Measurements from ENCODE around the gene ECE2. TPM values are rescaled to one million over a fixed set of nuclear protein-coding genes. Genes with fewer than 3 reads are reported as not detected.

The ECE2 gene
- total and polyA plus RNA-seq, 4 donors, result not detected

GRCh38 chr3:184236033-184236410, 39.8 kb upstream of the ECE2 start (continued):
- TF ChIP-seq, protein P1, sequence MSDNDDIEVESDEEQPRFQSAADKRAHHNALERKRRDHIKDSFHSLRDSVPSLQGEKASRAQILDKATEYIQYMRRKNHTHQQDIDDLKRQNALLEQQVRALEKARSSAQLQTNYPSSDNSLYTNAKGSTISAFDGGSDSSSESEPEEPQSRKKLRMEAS (IDR thresholded peaks at IDR 0.05), result no peak
- no peak for TF ChIP-seq HNF4G (IDR thresholded peaks at IDR 0.05)
- no peak for TF ChIP-seq TAF1 (conservative IDR thresholded peaks at IDR 0.05)
- TF ChIP-seq ATF3 (IDR thresholded peaks at IDR 0.05), result no peak
- no peak for TF ChIP-seq FOXA1 (IDR thresholded peaks at IDR 0.05)
- no peak for TF ChIP-seq SP1 (IDR thresholded peaks at IDR 0.05)
- no peak for TF ChIP-seq RAD21 (IDR thresholded peaks at IDR 0.05)
- TF ChIP-seq YY1 (IDR thresholded peaks at IDR 0.05), result no peak
- no peak for TF ChIP-seq RXRA (IDR thresholded peaks at IDR 0.05)

DNA sequence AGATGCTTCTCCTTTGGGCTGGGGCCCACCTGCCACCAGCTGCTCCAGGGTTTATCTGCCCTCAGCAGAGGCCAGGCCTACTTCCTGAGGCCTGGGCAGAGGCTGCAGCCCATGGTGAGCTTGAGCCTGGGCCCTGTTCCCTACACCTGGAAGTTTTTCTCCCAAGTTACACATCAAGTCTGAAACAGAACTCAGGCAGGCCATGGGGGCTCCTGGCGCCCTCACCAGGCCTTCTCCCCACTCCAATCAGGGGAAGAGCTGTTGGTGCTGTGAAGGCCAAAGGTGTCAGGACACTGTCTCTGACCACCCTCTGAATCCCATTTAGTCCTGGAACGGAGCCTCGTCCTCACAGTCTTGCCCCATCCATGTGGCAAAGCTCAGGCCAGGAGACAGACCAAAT, 39.2 kb upstream of the ECE2 start:
- H3K4me3 ChIP-seq (ENCODE audit: low read depth in 1 of 3, low read length in 3 of 3), result no peak overlapping the region
- DNase-seq (ENCODE audit: low spot score), result no peak
- H3K27ac ChIP-seq (ENCODE audit: low read depth in 1 of 2, low read length in 2 of 2), result no peak overlapping the region
- 94% methylated on average over 3 of the region's 3 CpGs for WGBS
- H3K9me3 ChIP-seq (ENCODE audit: control insufficient read depth in 4 of 4, low read length in 3 of 4), result no peaks in the 10 kb centered on the region
- H3K9ac ChIP-seq (ENCODE audit: low read depth in 1 of 2, low read length in 2 of 2), result no peak overlapping the region
- peaks cover 4 to 6% (median 6%) of the 10 kb centered on the region in 4 donors for H3K4me1 ChIP-seq (ENCODE audit: control insufficient read depth in 4 of 4, insufficient read depth in 4 of 4, low read length in 3 of 4)
- no peaks in the 10 kb centered on the region for H3K36me3 ChIP-seq (ENCODE audit: control insufficient read depth in 4 of 4, insufficient read depth in 3 of 4, low read depth in 1 of 4, low read length in 3 of 4)
- peaks cover 0 to 5% (median 2%) of the 10 kb centered on the region in 4 donors for H3K27me3 ChIP-seq (ENCODE audit: control insufficient read depth in 4 of 4, insufficient read depth in 4 of 4, low read length in 3 of 4)
- no peak for TF ChIP-seq HNF4G (IDR thresholded peaks at IDR 0.05)
- TF ChIP-seq, protein P1 (IDR thresholded peaks at IDR 0.05), result no peak
- TF ChIP-seq FOXA1 (IDR thresholded peaks at IDR 0.05), result no peak
- no peak for TF ChIP-seq TAF1 (conservative IDR thresholded peaks at IDR 0.05)
- TF ChIP-seq ATF3 (IDR thresholded peaks at IDR 0.05), result no peak
- no peak for TF ChIP-seq SP1 (IDR thresholded peaks at IDR 0.05)
- TF ChIP-seq, protein P2, sequence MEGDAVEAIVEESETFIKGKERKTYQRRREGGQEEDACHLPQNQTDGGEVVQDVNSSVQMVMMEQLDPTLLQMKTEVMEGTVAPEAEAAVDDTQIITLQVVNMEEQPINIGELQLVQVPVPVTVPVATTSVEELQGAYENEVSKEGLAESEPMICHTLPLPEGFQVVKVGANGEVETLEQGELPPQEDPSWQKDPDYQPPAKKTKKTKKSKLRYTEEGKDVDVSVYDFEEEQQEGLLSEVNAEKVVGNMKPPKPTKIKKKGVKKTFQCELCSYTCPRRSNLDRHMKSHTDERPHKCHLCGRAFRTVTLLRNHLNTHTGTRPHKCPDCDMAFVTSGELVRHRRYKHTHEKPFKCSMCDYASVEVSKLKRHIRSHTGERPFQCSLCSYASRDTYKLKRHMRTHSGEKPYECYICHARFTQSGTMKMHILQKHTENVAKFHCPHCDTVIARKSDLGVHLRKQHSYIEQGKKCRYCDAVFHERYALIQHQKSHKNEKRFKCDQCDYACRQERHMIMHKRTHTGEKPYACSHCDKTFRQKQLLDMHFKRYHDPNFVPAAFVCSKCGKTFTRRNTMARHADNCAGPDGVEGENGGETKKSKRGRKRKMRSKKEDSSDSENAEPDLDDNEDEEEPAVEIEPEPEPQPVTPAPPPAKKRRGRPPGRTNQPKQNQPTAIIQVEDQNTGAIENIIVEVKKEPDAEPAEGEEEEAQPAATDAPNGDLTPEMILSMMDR (IDR thresholded peaks at IDR 0.05; ENCODE audit: low read depth, low read length, missing input control), result no peak
- no peak for TF ChIP-seq YY1 (IDR thresholded peaks at IDR 0.05)
- no peak for TF ChIP-seq HNF4A (conservative IDR thresholded peaks at IDR 0.05)
- TF ChIP-seq NR2F2 (IDR thresholded peaks at IDR 0.05), result no peak
- TF ChIP-seq FOXA2 (IDR thresholded peaks at IDR 0.05), result no peak
- no peak for TF ChIP-seq EGR1 (IDR thresholded peaks at IDR 0.05; ENCODE audit: low read depth in 2 of 2)
- no peak for TF ChIP-seq GABPA (IDR thresholded peaks at IDR 0.05 in 1 of 2, conservative IDR thresholded peaks at IDR 0.05 in 1 of 2)
- TF ChIP-seq RAD21 (IDR thresholded peaks at IDR 0.05), result no peak
- TF ChIP-seq JUND (IDR thresholded peaks at IDR 0.05), result no peak

DNA sequence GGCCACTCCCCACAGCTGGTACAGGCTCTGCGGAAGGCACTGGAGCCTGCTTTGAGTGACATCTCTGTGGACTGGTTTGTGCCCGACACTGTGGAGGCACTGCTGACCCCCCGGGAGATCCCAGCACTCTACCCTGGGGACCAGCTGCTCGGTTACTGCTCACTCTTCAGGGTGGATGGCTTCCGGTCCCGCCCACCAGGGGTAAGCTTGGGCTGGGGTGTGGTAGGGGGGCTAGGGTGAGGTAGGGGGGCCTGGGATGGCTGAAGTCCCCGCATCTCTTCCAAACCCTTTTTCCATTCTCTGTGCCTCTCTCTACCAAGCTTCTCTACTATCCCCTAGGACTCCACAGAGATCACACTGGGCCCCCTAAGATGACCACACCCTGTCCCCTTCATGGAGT, 38.6 kb upstream of the ECE2 start:
- H3K9me3 ChIP-seq (ENCODE audit: control insufficient read depth in 4 of 4, low read length in 3 of 4), result no peaks in the 10 kb centered on the region
- peaks cover 9 to 12% (median 11%) of the 10 kb centered on the region in 4 donors for H3K4me1 ChIP-seq (ENCODE audit: control insufficient read depth in 4 of 4, insufficient read depth in 4 of 4, low read length in 3 of 4)
- H3K36me3 ChIP-seq (ENCODE audit: control insufficient read depth in 4 of 4, insufficient read depth in 3 of 4, low read depth in 1 of 4, low read length in 3 of 4), result no peaks in the 10 kb centered on the region
- DNase-seq (ENCODE audit: low spot score), result no peak
- WGBS, result 84% methylated on average over 7 of the region's 7 CpGs
- TF ChIP-seq HNF4A (conservative IDR thresholded peaks at IDR 0.05) (no peak), RXRA (IDR thresholded peaks at IDR 0.05) (no peak), SP1 (IDR thresholded peaks at IDR 0.05) (no peak), YY1 (IDR thresholded peaks at IDR 0.05) (no peak), ATF3 (IDR thresholded peaks at IDR 0.05) (no peak), NR2F2 (IDR thresholded peaks at IDR 0.05) (no peak)
- TF ChIP-seq, protein P1 (IDR thresholded peaks at IDR 0.05), result no peak
- H3K27ac ChIP-seq (ENCODE audit: low read depth in 1 of 2, low read length in 2 of 2), result no peak overlapping the region
- no peak overlapping the region for H3K9ac ChIP-seq (ENCODE audit: low read depth in 1 of 2, low read length in 2 of 2)
- H3K4me3 ChIP-seq (ENCODE audit: low read depth in 1 of 3, low read length in 3 of 3), result no peak overlapping the region
- H3K27me3 ChIP-seq (ENCODE audit: control insufficient read depth in 4 of 4, insufficient read depth in 4 of 4, low read length in 3 of 4), result peaks cover 0 to 5% (median 0%) of the 10 kb centered on the region in 4 donors
